ENCODE results near the gene MRTFA.
"Not testable (repeated sequence)": the region's sequence is repeated elsewhere in the genome, so short reads cannot be mapped to it uniquely, and the experiment has no call there.

Gene MRTFA

GRCh38 chr22:40660730-40661129, 24.2 kb upstream of the MRTFA start:
- in situ Hi-C loops (cut with HindIII; ENCODE audit: low sequenced_read_pairs) = no loop called here

DNA sequence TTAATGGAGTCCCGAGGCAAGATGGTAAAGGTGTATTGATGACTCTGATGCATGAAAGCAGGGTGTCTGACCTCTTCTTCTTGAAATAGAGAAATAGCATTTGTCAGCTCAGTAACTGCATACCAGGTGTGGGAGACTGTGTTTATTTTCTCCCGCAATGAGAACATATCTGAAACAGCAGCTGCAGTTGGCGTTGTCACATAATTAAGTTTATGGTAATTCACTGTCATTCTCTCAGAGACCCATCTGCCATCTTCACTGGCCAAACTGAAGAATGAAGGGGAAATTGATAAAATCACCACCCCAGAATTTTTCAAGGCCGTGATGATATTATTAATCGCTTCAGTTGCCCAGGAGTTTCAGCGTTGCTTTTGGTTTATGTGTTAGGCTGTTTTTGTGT, 22.6 kb upstream of the MRTFA start:
- in situ Hi-C loops (cut with HindIII; ENCODE audit: low sequenced_read_pairs) = no loop called here

DNA sequence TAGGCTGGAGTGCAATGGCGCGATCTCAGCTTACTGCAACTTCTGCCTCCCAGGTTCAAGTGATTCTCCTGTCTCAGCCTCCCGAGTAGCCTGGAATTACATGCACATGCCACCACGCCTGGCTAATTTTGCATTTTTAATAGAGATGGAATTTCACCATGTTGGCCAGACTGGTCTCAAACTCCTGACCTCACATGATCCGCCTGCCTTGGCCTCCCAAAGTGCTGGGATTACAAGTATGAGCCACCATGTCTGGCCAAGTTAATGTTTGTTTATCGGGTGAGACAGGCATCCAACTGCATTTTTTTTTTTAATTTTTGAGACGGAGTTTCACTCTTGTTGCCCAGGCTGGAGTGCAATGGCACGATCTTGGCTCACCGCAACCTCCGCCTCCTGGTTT, 20.1 kb upstream of the MRTFA start:
- in situ Hi-C loops (cut with HindIII; ENCODE audit: low sequenced_read_pairs) = not testable (repeated sequence)

GRCh38 chr22:40655941-40656340, 19.4 kb upstream of the MRTFA start:
- in situ Hi-C loops (cut with HindIII; ENCODE audit: low sequenced_read_pairs) = not testable (repeated sequence)

- in situ Hi-C loops (cut with HindIII; ENCODE audit: low sequenced_read_pairs) = no loop called here
Observed at GRCh38 chr22:40654522-40655167, 18.1 kb upstream of the MRTFA start.

DNA sequence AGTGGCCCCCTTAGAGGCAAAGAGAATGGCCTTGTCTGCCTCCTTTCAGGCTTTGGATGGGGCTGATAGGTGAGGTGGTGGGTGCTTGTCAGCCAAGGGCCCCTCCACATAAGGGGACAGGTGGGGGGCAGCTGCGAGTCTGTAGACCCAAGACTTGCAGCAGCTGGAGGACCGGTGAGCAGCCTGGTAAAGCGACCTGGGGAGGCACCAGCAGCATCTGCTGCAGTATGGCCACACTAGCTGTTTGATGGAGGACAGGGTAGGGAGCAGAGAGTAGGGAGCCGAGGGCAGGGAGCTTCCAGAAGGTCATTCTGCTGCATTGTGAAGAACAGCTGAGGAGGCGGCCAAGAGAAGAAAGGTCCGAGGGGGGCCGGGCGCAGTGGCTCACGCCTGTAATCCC, 16.8 kb upstream of the MRTFA start:
- in situ Hi-C loops (cut with HindIII; ENCODE audit: low sequenced_read_pairs) = no loop called here

DNA sequence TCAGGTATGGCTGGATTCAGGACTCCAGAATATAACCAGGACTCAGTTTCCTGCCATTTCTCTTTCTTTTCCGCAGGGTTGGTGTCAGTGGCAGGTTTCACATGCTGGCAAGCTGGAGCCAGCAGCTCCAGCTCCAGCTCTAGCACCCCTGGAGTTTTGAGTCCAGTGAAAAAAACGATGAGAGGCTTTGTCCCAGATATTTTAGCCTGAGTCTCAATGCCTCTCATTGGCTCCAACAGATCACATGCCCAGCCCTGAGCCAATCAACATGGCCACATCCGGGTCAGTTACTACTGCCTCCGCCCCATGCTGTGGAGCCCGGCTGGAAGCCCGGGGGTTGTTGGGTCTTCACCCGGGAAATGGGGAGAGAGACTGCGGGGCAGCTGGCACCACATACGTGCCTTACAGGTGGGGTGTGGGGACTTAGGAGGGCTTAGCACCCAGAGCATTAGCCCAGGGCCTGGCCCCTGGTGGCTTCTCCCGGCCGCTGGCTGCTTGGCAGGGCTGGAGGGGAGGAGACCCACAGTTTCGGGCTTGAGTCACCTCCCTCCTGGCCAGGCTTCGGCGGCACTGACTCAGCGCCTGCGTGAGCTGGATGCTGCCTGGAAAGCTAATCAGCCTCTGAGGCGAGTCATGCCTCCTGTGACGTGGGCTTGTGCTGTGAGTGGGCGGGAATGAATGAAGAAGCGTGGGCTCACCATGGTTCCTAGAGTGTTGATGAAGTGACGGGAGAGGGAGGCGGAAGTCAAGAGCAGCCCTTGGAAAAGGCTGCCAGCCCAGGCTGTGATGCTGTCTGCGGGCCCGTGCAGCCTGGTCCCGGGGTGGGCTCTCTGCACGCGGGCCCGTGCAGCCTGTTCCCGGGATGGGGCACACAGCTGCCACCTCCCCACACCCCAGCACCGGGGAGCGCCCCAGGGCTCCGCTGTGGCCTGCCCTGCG, 15.3 kb upstream of the MRTFA start:
- in situ Hi-C loops (cut with HindIII; ENCODE audit: low sequenced_read_pairs) = no loop called here

GRCh38 chr22:40651057-40651456, 14.5 kb upstream of the MRTFA start:
- in situ Hi-C loops (cut with HindIII; ENCODE audit: low sequenced_read_pairs) = no loop called here

GRCh38 chr22:40648386-40648785, 11.9 kb upstream of the MRTFA start:
- in situ Hi-C loops (cut with HindIII; ENCODE audit: low sequenced_read_pairs) = no loop called here

GRCh38 chr22:40645579-40646197, 9.2 kb upstream of the MRTFA start:
- in situ Hi-C loops (cut with HindIII; ENCODE audit: low sequenced_read_pairs) = no loop called here

DNA sequence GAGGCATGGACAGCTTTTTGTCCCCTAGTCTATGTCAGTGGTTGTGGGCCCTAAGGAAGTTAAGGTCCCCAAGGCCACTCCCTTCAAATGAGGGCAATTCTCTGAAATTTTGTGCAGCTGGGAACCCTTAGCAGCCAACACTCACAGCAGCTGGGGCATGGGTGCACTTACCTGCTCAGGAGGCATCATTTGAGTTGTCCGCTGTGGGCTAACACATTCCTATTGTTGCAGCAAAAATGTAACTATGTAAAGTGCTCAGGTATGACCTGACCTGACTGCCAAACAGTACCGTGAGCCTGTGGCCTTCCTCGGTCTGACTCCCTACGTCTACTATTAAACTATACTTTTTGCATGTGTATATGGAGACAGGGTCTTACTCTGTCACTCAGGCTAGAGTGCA, 5.8 kb upstream of the MRTFA start:
- in situ Hi-C loops (cut with HindIII; ENCODE audit: low sequenced_read_pairs) = loop anchor here (5.0 kb wide), 2 partner anchors 110 to 205 kb away; no protein-coding TSS in a partner anchor

DNA sequence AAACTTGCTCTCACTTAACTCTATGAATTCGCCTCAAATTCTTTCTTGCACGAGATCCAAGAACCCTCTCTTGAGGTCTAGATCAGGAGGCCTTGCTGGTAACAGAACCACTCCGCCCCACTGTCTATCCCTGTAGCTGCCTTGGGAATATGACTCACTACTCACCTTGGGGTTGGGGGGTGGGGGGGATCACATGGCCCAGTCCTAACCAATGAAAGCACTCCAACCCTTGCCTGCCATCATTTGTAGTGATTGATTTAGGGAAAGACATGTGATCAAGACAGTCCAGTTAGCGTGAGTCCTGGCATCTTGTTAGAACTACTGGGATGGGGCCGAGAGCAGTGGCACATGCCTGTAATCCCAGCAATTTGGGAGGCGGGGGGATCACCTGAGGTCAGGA, 4.8 kb upstream of the MRTFA start:
- in situ Hi-C loops (cut with HindIII; ENCODE audit: low sequenced_read_pairs) = loop anchor here (5.0 kb wide), 2 partner anchors 109 to 204 kb away; no protein-coding TSS in a partner anchor

DNA sequence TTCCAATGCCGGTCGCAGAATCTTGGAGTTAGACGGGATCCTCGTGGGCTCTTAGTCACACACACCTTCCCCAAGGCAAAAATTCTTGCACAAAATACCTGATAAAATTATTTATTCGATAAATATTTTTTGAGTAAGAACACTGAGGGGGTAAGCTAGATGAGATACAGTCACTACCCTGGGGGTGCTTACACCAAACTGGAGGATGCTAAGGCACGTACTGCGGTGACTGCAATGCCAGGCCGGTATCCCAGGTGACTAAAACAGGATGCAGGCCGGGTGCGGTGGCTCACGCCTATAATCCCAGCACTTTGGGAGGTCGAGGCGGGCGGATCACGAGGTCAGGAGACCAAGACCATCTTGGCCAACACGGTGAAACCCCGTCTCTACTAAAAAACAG, 1.7 kb upstream of the MRTFA start:
- in situ Hi-C loops (cut with HindIII; ENCODE audit: low sequenced_read_pairs) = no loop called here

GRCh38 chr22:40637183-40638150, 948 bp upstream of the MRTFA start:
- in situ Hi-C loops (cut with HindIII; ENCODE audit: low sequenced_read_pairs) = no loop called here

DNA sequence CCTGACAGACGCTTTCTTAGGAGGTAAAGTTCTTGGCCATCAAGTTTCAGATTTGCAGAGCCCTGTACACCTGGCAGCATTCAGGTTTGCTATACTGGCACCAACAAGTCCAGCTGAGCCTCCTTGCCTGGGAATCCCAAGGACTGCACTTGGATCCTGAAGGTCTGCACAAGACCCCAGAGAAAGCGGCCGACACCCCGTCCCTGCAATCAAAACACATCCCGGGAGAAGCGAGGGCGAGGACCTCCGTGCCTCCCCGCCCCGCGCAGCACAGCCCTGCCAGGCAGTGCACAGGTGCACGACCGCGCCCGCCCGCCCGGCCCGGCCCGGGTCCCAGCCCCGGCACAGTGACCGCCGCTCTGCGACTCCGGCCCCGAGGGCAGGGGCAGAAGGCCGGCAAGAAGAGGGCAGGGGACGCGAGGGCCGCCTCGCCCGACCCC, 559 bp downstream of the MRTFA start:
- in situ Hi-C loops (cut with HindIII; ENCODE audit: low sequenced_read_pairs) = no loop called here

- in situ Hi-C loops (cut with HindIII; ENCODE audit: low sequenced_read_pairs) = no loop called here
Observed at GRCh38 chr22:40635043-40635939, 1.2 kb downstream of the MRTFA start.

DNA sequence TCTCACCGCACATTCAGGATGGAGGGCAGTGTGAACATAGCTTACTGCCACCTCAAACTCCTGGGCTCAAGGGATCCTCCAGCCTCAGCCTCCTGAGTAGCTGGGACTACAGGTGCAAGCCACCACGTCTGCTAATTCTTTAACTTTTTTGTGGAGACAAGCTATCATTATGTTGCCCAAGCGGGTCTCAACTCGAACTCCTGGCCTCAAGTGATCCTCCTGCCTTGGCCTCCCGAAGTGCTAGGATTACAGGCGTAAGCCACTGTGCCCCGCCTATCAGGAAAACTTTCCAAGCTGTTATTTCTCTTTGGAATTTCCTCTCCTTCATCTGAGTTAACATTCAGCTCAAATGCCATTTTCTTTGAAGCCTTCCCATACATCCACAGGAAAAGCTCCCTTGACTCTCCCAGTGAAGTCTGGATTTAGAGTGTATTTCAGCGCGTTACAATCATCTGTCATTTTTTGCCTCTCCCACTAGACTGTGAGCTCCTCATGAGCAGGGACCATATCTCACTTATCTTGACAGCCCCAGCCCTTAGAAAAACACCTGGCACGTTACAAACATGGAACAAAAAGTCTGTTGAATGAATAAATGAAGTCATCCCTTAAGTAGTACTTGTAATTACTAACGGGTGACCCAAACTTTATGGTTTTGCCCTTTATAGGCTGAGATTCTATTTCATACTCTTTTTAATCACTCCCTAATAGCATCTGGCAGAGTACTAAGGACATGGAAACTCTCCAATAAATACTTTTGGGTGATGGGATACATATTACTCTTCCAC, 2.2 kb downstream of the MRTFA start:
- in situ Hi-C loops (cut with HindIII; ENCODE audit: low sequenced_read_pairs) = no loop called here

GRCh38 chr22:40633036-40633435, 3.5 kb downstream of the MRTFA start:
- in situ Hi-C loops (cut with HindIII; ENCODE audit: low sequenced_read_pairs) = no loop called here

GRCh38 chr22:40631925-40632324, 4.6 kb downstream of the MRTFA start:
- in situ Hi-C loops (cut with HindIII; ENCODE audit: low sequenced_read_pairs) = no loop called here
